GM19452 (cell line): ENCODE measurements around the gene TK2.
"Not testable (repeated sequence)": the region's sequence is repeated elsewhere in the genome, so short reads cannot be mapped to it uniquely, and the experiment has no call there.

Experiments used
- ATAC-seq: cut with Tn5 transposase; IDR thresholded peaks from one replicate; pipeline ENCODE4 v1.9.1; 2021; ENCODE audit not compliant: unreplicated experiment

TK2 gene

DNA sequence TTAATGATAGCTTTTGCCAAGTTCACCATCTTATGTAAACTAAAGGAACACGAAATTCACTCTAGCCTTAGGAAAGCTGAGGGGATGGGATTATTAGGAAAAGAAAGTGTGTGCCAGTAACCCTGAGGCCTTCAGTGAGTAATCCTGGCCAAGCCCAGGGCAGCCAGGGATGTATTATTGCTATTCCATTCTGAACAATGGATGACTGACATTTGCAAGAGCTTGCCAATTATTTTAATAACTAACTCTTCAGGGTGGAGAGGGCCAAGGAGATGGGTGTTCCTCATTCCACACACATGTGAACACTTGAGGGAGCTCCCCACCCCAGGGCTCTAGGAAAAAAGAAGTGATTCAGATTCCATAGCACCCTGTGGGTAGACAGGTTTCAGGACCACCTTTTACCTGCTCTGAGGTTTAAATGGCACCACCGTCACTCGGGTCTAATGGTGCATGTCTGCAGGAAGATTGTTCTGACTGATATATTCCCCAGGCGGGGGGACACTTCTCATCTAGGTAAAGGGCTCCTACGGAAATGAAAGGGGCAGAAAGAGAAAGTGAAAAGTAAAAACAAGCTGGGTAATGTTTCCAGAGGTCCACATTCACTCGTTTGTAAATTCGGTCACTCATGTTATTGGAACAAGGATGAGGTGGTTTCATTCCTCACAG lies 41.5 kb downstream of the TK2 start:
- ATAC-seq = no peak

DNA sequence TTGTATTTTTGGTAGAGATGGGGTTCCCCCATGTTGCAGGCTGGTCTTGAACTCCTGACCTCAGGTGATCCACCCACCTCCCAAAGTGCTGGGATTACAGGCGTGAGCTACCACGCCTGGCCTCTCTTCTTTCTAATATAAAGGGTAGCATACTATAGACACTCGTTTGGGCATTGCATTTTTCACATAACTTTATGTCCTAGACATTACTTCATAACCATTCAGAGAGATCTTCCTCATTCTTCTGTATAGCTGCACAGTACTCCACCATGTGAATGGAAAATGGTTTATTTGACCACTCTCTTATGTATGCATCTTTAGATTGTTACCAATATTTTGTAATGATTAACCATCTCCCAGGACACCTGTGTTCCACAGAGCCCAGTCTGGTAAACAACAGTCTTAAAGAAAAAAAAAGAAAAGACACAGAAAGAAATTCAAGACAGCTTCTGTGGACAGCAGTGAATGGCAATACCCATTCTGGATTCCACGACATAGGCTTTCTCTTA lies 42.1 kb downstream of the TK2 start:
- ATAC-seq = no peak

DNA sequence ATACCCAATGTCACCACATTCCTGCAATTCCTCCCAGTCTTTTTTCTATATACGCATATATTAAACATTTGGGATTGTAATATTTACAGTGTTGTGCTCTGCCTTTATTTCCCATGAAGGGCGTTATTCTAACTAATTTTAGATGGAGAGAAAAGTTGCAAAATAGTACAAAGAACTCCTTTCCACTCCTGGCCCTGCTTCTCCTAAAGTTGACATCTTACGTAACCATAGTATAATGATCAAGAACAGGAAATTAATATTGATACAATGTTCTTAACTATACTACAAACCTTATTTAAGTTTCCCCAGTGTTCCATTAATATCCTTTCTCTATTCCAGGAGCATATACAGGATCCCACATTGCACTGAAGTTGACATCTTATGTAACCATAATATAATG lies 46.3 kb downstream of the TK2 start:
- no peak for ATAC-seq

DNA sequence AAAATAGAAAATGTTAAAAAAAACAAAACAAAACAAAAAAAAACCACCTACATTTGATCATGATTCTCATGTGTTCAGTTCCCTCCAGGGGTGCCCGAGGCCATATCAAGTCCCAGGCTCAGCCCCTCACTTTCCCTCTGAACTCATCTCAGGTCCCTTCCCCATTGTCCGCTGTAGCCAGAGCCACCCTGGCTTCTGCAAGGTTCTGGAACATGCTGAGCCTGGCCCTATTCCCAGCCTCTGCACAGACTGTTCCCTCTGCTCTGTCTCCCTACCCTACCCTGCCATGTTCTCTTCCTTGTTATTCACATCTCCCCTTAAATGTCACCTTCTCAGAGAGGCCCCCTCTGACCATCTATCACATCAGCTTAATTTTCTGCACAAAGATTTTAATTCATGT lies 46.9 kb downstream of the TK2 start:
- no peak for ATAC-seq

DNA sequence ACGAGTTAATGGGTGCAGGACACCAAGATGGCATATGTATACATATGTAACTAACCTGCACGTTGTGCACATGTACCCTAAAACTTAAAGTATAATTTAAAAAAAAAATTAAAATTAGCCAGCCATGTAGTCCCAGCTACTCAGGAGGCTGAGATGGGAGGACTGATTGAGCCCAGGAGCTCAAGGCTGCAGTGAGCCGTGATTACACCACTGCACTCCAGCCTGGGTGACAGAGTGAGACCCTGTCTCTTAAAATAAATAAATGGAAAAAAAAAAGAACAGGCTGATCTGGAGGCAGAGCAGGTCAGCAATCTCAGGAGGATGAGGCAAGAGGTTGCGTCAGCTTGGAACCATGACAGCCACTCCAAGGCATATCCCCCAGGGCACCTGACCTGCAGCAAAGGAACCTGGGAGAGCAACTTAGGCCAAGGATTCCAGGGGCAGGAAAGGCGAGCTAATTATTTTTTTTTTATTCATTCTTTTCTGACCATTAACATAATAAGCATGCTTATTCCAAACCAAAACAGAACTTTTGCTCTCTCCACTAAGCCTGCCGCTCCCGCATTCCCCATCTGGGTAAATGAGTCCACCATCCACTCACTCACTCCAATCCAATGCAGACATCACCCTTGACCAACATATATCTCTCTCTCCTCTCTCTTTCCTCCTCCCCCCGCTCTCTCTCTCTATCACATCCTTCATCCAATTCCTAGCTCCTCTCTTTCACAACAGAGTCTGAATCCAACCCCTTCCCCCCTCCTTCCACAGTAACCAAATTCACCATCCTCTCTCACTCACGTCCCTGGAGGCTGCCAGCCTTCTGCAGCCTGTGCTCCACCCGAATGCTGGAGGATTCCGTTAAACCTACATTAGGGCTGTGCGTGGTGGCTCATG lies 47.7 kb downstream of the TK2 start:
- ATAC-seq = no peak

DNA sequence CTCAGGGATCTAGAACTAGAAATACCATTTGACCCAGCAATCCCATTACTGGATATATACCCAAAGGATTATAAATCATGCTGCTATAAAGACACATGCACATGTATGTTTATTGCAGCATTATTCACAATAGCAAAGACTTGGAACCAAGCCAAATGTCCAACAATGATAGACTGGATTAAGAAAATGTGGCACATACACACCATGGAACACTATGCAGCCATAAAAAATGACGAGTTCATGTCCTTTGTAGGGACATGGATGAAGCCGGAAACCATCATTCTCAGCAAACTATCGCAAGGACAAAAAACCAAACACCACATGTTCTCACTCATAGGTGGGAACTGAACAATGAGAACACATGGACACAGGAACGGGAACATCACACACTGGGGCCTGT lies 48.4 kb downstream of the TK2 start:
- ATAC-seq = not testable (repeated sequence)

DNA sequence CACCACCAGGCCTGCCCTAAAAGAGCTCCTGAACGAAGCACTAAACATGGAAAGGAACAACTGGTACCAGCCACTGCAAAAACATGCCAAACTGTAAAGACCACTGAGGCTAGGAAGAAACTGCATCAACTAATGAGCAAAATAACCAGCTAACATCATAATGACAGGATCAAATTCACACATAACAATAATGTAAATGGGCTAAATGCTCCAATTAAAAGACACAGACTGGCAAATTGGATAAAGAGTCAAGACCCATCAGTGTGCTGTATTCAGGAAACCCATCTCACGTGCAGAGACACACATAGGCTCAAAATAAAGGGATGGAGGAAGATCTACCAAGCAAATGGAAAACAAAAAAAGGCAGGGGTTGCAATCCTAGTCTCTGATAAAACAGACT lies 52.0 kb downstream of the TK2 start:
- not testable (repeated sequence) for ATAC-seq

DNA sequence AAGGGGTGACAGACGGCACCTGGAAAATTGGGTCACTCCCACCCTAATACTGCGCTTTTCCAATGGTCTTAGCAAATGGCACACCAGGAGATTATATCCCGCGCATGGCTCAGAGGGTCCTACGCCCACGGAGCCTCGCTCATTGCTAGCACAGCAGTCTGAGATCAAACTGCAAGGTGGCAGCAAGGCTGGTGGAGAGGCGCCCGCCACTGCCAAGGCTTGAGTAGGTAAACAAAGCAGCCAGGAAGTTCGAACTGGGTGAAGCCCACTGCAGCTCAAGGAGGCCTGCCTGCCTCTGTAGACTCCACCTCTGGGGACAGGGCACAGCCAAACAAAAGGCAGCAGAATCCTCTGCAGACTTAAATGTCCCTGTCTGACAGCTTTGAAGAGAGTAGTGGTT lies 53.7 kb downstream of the TK2 start:
- ATAC-seq = not testable (repeated sequence)

DNA sequence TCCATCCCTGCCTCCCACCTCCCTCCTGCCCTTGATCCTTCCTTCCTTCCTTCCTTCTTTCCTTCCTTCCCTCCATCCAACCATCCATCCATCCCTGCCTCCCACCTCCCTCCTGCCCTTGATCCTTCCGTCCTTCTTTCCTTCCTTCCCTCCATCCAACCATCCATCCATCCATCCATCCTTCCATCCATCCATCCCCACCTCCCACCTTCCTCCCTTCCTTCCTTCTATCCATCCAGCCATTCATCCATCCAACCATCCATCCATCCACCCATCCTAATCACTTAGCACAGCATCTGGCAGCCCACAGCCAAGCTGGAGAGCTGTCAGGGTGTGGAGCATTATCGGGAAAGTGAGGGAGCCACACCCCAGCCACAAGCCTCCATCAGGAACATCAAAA lies 54.5 kb downstream of the TK2 start:
- ATAC-seq = no peak

DNA sequence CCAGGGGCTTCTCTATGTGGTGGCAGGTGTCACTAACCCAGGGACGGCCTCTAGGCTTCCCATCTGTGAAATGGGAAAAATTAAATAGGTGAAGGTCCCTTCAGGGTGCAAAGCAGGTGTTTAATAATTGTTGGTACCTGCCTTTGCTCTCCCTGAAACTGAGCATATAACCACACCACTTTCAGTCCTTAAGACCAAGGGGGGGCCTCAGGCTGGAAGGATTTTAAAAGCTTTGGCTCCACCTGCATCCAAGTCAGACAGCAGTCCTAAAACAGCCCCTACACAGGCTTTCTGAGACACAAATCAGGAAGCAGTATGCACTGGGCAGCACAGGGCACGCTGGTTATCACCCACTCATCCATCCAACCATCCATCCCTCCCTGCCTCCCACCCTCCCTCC lies 55.0 kb downstream of the TK2 start:
- no peak for ATAC-seq

DNA sequence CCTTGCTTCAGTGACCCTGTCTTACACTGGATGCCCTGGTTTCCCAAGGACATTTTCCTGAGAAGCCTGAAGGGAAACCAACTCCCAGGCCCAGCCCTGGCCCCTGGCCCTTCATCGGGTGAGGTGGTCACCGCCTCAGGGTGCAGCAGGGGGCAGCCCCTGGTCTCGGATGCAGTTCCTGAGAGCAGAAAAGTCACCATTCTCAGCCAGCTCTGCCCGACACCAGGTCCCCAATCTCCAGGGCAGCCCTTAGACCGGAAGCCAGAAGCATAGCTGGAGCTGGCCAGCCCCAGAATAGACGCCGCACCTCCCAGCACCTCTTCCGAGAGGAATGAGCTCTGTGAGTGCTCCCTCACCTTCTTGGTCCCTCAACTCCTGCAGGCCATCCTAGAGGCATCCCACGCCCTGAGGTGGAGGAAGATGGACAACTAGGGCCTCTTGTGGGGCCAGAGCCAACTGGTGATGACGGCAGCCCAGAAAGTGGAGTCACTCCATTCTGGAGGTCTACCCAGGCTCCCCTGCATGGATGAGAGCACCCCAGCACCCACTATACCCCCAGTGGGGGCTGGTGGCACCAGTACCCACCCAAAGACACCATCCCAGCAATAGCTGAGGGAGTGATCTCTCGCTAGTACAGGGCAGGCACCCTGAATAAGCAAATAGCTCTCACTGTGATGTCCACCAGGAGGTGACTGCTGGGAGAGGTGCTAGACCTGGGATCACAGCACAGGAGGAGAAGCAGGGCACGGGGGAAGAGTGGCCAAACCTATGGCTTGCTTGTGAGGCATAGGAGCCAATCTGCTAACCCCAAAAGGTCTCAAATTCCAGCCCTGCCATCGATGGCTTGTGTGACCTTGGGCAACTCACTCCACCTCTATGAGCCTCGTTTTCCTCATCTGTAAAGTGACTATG lies 56.2 kb downstream of the TK2 start:
- ATAC-seq = no peak

DNA sequence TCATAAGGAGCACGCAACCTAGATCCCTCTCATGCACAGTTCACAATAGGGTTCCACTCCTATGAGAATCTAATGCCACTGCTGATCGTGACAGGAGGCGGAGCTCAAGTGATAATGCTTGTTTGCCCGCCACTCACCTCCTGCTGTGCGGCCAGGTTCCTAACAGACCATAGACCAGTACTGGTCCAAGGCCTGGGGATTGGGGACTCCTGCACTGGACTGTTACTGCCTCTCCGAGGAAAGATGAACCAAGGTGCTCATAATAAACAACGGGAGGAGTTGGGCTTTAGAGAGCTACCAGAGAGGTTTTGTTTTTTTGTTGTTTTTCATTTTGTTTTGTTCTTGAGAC lies 58.2 kb downstream of the TK2 start:
- ATAC-seq = no peak

DNA sequence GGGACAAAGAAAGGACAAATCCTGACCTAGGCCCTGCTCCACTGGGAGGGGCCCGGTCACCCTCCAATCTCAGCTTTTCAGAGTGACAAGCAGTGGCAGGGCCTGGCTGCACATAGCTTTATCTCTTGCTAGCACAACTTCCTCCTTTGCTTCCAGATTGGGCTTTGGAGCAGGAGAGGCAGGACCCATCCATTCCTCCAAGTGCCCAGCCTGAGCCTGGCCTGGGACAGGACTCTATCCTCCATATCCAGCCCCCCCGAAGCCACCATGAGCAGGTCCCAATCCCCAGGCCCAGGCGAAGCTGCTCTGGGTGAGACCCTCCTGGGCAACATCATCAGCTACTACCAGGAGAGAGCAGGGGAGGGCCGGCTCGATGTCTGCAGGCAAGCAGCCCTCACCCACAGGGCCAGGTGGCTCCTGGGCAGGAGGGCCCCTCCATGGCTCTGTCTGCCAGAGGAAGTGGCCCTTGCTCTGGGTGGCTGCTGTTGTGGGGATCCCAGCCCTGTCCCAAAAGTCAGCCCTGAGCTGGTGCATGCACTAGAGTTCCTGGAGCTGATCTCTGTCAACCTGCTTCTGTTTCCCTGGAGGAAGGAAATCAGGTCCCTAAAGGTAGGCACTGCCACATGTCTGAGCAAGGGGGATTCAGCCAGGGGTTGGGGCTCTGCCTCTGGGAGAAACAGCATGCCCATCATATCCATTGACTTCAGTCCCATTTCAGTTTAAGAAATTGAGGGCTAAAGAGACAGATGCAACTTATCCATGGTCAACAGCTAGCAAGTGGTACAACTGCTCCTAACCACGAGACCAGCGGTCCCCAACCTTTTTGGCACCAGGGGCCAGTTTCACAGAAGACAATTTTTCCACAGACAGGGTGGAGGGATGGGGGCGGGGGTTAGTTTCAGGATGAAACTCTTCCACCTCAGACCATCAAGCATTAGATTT lies 58.9 kb downstream of the TK2 start:
- no peak for ATAC-seq

DNA sequence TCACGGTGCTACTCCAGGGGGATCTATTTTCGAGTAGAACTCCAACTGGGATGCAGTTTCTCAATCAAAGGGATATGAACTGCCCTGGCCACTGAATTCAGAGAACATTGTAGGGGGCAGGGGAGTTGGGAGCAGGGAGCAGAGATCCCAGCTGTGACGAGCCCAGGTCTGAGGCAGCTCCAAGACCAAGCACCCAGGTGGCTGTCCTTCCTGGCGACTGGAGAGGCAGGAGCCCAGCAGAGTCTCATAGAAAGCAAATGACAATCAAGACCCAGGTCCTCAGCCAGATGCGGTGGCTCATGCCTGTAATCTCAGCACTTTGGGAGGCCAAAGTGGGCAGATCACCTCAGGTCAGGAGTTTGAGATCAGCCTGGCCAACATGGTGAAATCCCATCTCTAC lies 60.1 kb downstream of the TK2 start:
- ATAC-seq = no peak

DNA sequence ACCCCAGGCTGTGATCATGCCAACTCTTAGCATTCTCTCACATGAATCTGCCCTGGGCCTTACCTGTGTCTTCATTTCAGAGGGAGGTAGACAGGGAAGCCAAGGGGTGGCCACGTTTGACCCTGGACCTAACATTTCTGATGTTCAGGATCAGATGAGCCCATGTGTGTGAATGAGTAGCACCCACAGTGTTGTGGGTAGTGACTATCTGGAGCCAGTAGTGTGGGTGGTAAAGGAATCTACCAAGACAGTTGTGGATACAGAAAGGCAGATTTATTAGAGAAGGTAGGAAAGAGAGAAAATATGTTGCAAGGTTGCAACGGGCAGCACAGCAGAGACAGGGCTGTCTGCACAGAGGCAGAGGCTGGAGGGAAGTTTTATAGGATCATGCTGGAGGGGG lies 60.5 kb downstream of the TK2 start:
- no peak for ATAC-seq

DNA sequence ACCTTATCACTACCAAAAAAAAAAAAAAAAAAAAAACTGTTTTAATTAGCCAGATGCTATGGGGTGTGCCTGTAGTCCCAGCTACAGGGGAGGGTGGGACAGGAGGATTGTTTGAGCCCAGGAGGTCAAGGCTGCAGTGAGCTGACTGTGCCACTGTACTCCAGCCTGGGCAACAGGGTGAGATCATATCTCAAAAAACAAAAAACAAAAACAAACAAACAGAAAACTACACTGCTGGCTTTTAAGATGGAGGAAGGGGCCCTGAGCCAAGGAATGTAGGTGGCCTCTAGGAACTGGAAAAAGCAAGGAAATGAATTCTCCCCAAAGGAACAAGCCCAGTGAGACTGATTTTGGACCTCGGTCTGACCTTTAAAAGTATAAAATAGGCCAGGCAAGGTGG lies 61.4 kb downstream of the TK2 start:
- no peak for ATAC-seq

DNA sequence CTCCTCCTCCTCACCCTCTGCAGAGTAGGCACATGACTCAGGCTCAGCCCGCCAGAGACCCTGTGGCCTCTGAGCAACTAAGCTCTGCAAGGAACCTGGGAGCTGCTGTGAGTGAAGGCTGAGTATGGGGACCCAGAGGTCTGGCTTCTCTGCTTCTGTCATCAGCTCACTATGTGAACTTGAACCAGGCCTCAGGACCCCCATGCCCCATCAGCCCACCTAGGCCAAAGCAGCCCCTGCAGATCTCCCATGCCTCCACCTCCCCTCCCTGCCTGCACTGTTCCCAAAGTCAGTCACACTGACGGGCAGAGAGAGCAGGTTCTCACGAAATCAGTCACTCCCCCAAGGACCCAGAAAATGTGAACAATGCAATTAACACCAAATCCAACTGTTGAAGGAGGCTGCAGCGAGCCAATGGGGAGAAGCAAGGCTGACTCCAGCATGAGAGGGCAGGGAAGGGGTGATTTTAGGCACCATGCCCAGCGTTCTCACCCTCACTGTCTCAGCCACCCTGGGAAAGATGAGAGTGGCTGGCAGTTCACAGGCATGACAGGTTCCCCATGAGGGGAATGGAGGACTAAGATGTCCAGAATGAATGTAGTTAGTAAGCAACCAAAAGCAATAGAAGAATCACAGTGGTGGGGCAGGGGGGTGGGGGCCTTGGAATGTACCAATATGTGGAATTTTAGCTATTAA lies 62.2 kb downstream of the TK2 start:
- no peak for ATAC-seq

DNA sequence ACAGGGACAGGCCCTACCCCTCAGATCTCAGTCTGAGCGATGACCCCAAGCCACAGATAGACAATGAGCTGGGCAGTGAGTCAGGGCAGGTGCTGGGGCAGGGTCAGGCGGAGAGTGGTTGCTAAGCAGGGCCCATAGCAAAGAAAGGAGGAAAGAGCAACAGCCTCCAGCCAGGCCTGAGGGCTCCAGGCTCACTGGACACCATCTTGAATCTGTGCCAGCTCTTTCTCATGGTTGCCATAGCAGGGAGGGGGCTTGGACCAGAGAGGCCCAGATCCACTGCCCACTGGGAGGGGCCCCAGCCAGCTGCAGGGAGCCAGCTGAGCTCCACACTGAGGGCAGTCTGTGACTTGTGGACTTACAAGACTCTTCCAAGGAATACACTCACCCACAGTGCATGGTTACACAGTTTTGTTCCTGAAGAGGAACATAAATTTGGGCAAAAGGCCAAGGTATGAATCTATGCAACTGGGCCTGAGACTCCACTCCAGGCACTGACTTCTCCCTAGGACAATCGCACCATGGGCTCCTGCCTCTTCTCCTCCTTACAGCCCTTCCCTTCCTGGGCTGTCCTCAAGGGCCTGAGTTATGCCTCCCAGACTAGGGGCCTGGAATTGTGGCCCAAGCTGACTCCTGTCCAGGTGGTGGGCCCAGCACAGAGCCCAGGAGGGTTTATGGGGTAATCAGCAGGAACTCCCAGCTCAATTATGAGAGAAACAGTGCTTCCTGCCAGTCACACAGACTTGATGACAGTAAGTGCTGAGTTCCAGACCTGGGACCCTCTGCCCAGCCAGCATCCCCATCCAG lies 62.9 kb downstream of the TK2 start:
- ATAC-seq = no peak

DNA sequence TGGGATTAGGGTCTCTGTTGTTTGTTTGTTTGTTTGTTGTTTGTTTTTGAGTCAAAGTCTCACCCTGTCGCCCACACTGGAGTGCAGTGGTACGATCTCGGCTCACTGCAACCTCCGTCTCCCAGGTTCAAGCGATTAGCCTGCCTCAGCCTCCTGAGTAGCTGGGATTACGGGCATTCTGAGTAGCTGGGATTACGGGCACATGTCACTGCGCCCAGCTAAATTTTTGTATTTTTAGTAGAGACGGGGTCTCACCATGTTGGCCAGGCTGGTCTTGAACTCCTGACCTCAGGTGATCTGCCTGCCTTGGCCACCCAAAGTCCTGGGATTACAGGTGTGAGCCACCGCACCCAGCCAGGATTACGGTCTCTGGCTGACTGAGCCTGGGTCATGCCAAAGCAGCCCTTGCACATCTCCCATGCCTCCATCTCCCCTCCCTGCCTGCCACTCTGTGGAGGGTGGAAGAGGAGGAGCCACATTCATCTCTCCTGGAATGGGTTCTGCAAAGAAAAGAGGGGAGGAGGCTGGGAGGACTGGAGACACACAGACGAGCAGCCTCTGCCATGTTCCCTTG lies 63.6 kb downstream of the TK2 start:
- ATAC-seq = no peak
